Measurements from ENCODE around the gene NFIX.

Gene NFIX

GRCh38 chr19:13095934-13096927 is 101.0 kb downstream of the NFIX start:
- DNase-seq, result peak; percentile 47

- peak; percentile 29 for DNase-seq
These were observed 101.8 kb downstream of the NFIX start for GRCh38 chr19:13097033-13097462.

- DNase-seq, result no peak
These were observed 102.4 kb downstream of the NFIX start for GRCh38 chr19:13097463-13098258.

GRCh38 chr19:13098277-13099072 is 103.2 kb downstream of the NFIX start:
- peak; percentile 46 for DNase-seq

- peak; percentile 83 for DNase-seq
These were observed 104.1 kb downstream of the NFIX start for GRCh38 chr19:13099073-13099999.

GRCh38 chr19:13100031-13100588 is 104.8 kb downstream of the NFIX start:
- peak; percentile 88 for DNase-seq

- no peak for DNase-seq
These were observed 105.7 kb downstream of the NFIX start for GRCh38 chr19:13100841-13101589.

- no peak for DNase-seq
These were observed 106.5 kb downstream of the NFIX start for GRCh38 chr19:13101590-13102415.

GRCh38 chr19:13102416-13102665 is 107.1 kb downstream of the NFIX start:
- no peak for DNase-seq

- DNase-seq, result peak; percentile 96
These were observed 107.6 kb downstream of the NFIX start, which contains the start of gene LYL1 for GRCh38 chr19:13102666-13103580. Gene LYL1 (minus strand): TSS chr19:13102858. CDS start chr19:13101171, 1,687 bp downstream.

- peak; percentile 63 for DNase-seq
These were observed 108.5 kb downstream of the NFIX start for GRCh38 chr19:13103581-13104359.

- peak; percentile 80 for DNase-seq
These were observed 109.1 kb downstream of the NFIX start for GRCh38 chr19:13104360-13104847.

- DNase-seq, result no peak
These were observed 109.8 kb downstream of the NFIX start for GRCh38 chr19:13104848-13105711.

- no peak for DNase-seq
These were observed 114.3 kb downstream of the NFIX start for GRCh38 chr19:13109361-13110098.

- DNase-seq, result no peak
These were observed 114.9 kb downstream of the NFIX start for GRCh38 chr19:13110099-13110610.

- no peak for DNase-seq
These were observed 117.3 kb downstream of the NFIX start for GRCh38 chr19:13112555-13112954.
